DMS 273 (cell line): ENCODE results near the gene TRIM73.
"Not testable (repeated sequence)": the region's sequence is repeated elsewhere in the genome, so short reads cannot be mapped to it uniquely, and the experiment has no call there.

Source experiments
- DNase-seq: peaks from one replicate; lab custom pipeline; 2025; ENCODE audit not compliant: unreplicated experiment; lab: John Stamatoyannopoulos, UW

Gene TRIM73

GRCh38 chr7:75395329-75395728 lies at the start of gene TRIM73:
Gene TRIM73, plus strand, starts transcription at chr7:75395629. Its CDS starts 3,305 bp downstream, at chr7:75398934.
- DNase-seq: not testable (repeated sequence)

- not testable (repeated sequence) for DNase-seq
Observed at GRCh38 chr7:75358671-75359541, 36.5 kb upstream of the TRIM73 start.

- not testable (repeated sequence) for DNase-seq
Observed at GRCh38 chr7:75359542-75359848, 35.9 kb upstream of the TRIM73 start.

- not testable (repeated sequence) for DNase-seq
Observed at GRCh38 chr7:75364079-75364478, 31.4 kb upstream of the TRIM73 start.

GRCh38 chr7:75366643-75367042 lies 28.8 kb upstream of the TRIM73 start:
- not testable (repeated sequence) for DNase-seq

GRCh38 chr7:75367313-75367712 lies 28.1 kb upstream of the TRIM73 start:
- not testable (repeated sequence) for DNase-seq

- not testable (repeated sequence) for DNase-seq
Observed at GRCh38 chr7:75374144-75374518, 21.3 kb upstream of the TRIM73 start.

- DNase-seq: not testable (repeated sequence)
Observed at GRCh38 chr7:75374519-75375317, 20.7 kb upstream of the TRIM73 start.

GRCh38 chr7:75393194-75393593 lies 2.2 kb upstream of the TRIM73 start:
- DNase-seq: not testable (repeated sequence)

GRCh38 chr7:75397865-75398264 lies 2.4 kb downstream of the TRIM73 start:
- DNase-seq: not testable (repeated sequence)

- DNase-seq: not testable (repeated sequence)
Observed at GRCh38 chr7:75398771-75399700, 3.6 kb downstream of the TRIM73 start.

- DNase-seq: not testable (repeated sequence)
Observed at GRCh38 chr7:75400575-75400974, 5.1 kb downstream of the TRIM73 start.

- not testable (repeated sequence) for DNase-seq
Observed at GRCh38 chr7:75403455-75404443, 8.3 kb downstream of the TRIM73 start.

GRCh38 chr7:75404663-75405062 lies 9.2 kb downstream of the TRIM73 start:
- DNase-seq: not testable (repeated sequence)

- DNase-seq: not testable (repeated sequence)
Observed at GRCh38 chr7:75409880-75410822, 14.7 kb downstream of the TRIM73 start.

- DNase-seq: not testable (repeated sequence)
Observed at GRCh38 chr7:75410823-75411173, 15.4 kb downstream of the TRIM73 start.

- DNase-seq: not testable (repeated sequence)
Observed at GRCh38 chr7:75414204-75414603, 18.8 kb downstream of the TRIM73 start.

- peak; percentile 77 for DNase-seq
Observed at GRCh38 chr7:75414708-75415427, 19.4 kb downstream of the TRIM73 start.
